Muscle of arm (tissue), 12 donors: ENCODE results near the gene MRPL19. TPM values are rescaled to one million over a fixed set of nuclear protein-coding genes. Genes with fewer than 3 reads are reported as not detected.
"Not testable (repeated sequence)": the region's sequence is repeated elsewhere in the genome, so short reads cannot be mapped to it uniquely, and the experiment has no call there.

Source experiments
- DNase-seq: peaks from one replicate; pipeline ENCODE4 v3.0.0-alpha.2; 2013
- polyA plus RNA-seq, 12 donors: library from polyadenylated mRNA; unstranded; fragments of 120-200 nt; gene quantifications; one replicate each; pipeline ENCODE4 v1.2.1, GENCODE V29; 2013; ENCODE audit not compliant: insufficient read length in 12 of 12

The MRPL19 gene
- polyA plus RNA-seq, 12 donors, result 28.2 to 74.1 (median 36.9) TPM; not detected in 1

- DNase-seq, result no peak
Observed at GRCh38 chr2:75655861-75656260, 9.3 kb downstream of the MRPL19 start.

- no peak for DNase-seq
Observed at GRCh38 chr2:75656563-75656962, 10.0 kb downstream of the MRPL19 start.

GRCh38 chr2:75657798-75658197 lies 11.2 kb downstream of the MRPL19 start:
- no peak for DNase-seq

GRCh38 chr2:75666911-75667310 lies 20.3 kb downstream of the MRPL19 start:
- DNase-seq, result no peak

- no peak for DNase-seq
Observed at GRCh38 chr2:75667884-75668283, 21.3 kb downstream of the MRPL19 start.

- DNase-seq, result not testable (repeated sequence)
Observed at GRCh38 chr2:75675423-75675822, 28.8 kb downstream of the MRPL19 start.

GRCh38 chr2:75675908-75676307 lies 29.3 kb downstream of the MRPL19 start:
- no peak for DNase-seq

GRCh38 chr2:75676464-75676863 lies 29.9 kb downstream of the MRPL19 start:
- no peak for DNase-seq

GRCh38 chr2:75679556-75679955 lies 33.0 kb downstream of the MRPL19 start:
- no peak for DNase-seq

GRCh38 chr2:75680402-75680801 lies 33.8 kb downstream of the MRPL19 start:
- no peak for DNase-seq

GRCh38 chr2:75683430-75683829 lies 36.8 kb downstream of the MRPL19 start:
- DNase-seq, result not testable (repeated sequence)

GRCh38 chr2:75688196-75688595 lies 41.6 kb downstream of the MRPL19 start:
- DNase-seq, result no peak

GRCh38 chr2:75698918-75699317 lies 52.3 kb downstream of the MRPL19 start:
- no peak for DNase-seq

GRCh38 chr2:75702593-75702992 lies 56.0 kb downstream of the MRPL19 start:
- no peak for DNase-seq

GRCh38 chr2:75703589-75704287 lies 57.2 kb downstream of the MRPL19 start:
- no peak for DNase-seq

GRCh38 chr2:75705921-75706320 lies 59.3 kb downstream of the MRPL19 start:
- DNase-seq, result no peak

- DNase-seq, result no peak
Observed at GRCh38 chr2:75707901-75708300, 61.3 kb downstream of the MRPL19 start.

GRCh38 chr2:75709297-75709696 lies 62.7 kb downstream of the MRPL19 start:
- no peak for DNase-seq

GRCh38 chr2:75710220-75710576 lies 63.6 kb downstream of the MRPL19 start:
- DNase-seq, result no peak

GRCh38 chr2:75710577-75711253 lies 64.1 kb downstream of the MRPL19 start, which contains the start of gene GCFC2:
GCFC2 (minus strand) TSS chr2:75710915; CDS start chr2:75710855, 60 bp downstream.
- peak; percentile 89 for DNase-seq

GRCh38 chr2:75711590-75711989 lies 65.0 kb downstream of the MRPL19 start:
- not testable (repeated sequence) for DNase-seq

GRCh38 chr2:75716406-75716805 lies 69.8 kb downstream of the MRPL19 start:
- DNase-seq, result no peak

GRCh38 chr2:75719616-75720015 lies 73.0 kb downstream of the MRPL19 start:
- no peak for DNase-seq

- no peak for DNase-seq
Observed at GRCh38 chr2:75720525-75720924, 73.9 kb downstream of the MRPL19 start.
